HEK293 (cell line): ENCODE results near the gene CHRNA7.

Experiments used
- CTCF ChIA-PET: fragments of 350-600 bp; formaldehyde crosslinking; extraction: SDS; loops from one replicate; lab custom pipeline; 2021; ENCODE audit warnings: antibody characterized with exemption; lab: Yijun Ruan, JAX
- POLR2A ChIA-PET: fragments of 300-600 bp; formaldehyde crosslinking; extraction: SDS; loops from one replicate; lab custom pipeline; 2020; ENCODE audit warnings: antibody characterized with exemption, inconsistent platforms; lab: Yijun Ruan, JAX
- H3K27ac ChIP-seq: fragments of 200-500 bp; sonication (Bioruptor generic); 2 replicates; pipeline ENCODE4 v1.5.1; 2014; ENCODE audit warnings: low read depth, low read length, control low read depth, inconsistent platforms; ENCODE audit errors: extremely low read depth
- H3K36me3 ChIP-seq, 2 experiments: fragments of 200-500 bp in 1 of 2; sonication (Bioruptor generic) in 1 of 2; 1 replicate in 1 of 2; 2 replicates in 1 of 2; pipeline ENCODE4 v1.5.1; 2014 to 2017; ENCODE audit warnings: inconsistent platforms in 2 of 2, low read length in 2 of 2; ENCODE audit not compliant: control insufficient read depth in 2 of 2, insufficient read depth in 1 of 2
- H3K4me1 ChIP-seq: fragments of 200-500 bp; sonication (Bioruptor generic); 2 replicates; pipeline ENCODE4 v1.5.1; 2014; ENCODE audit warnings: mild to moderate bottlenecking, low read length, inconsistent platforms; ENCODE audit not compliant: control insufficient read depth, insufficient read depth
- H3K4me3 ChIP-seq: 2 replicates; pipeline ENCODE4 v1.5.1; 2011; ENCODE audit warnings: low read depth, mild to moderate bottlenecking, control low read depth, low read length, moderate library complexity
- H3K9me3 ChIP-seq: fragments of 200-500 bp; sonication (Bioruptor generic); 2 replicates; pipeline ENCODE4 v1.5.1; 2014; ENCODE audit warnings: low read depth, low read length, inconsistent platforms; ENCODE audit not compliant: control insufficient read depth, insufficient read depth
- GLI4 ChIP-seq: fragments of 450-650 bp; formaldehyde crosslinking; IDR thresholded peaks from 2 replicates; pipeline ENCODE4 v1.5.1; 2016; ENCODE audit warnings: missing biosample characterization, missing genetic modification characterization
- GLIS1 ChIP-seq: fragments of 450-650 bp; formaldehyde crosslinking; IDR thresholded peaks from 2 replicates; pipeline ENCODE4 v1.5.1; 2016; ENCODE audit warnings: missing biosample characterization, missing genetic modification characterization
- HIC1 ChIP-seq: fragments of 450-650 bp; formaldehyde crosslinking; IDR thresholded peaks from 2 replicates; pipeline ENCODE4 v1.5.1; 2016; ENCODE audit warnings: missing biosample characterization, missing genetic modification characterization
- WT1 ChIP-seq: fragments of 450-650 bp; formaldehyde crosslinking; IDR thresholded peaks from 2 replicates; pipeline ENCODE4 v1.5.1; 2016; ENCODE audit warnings: missing biosample characterization, missing genetic modification characterization
- ZBTB17 ChIP-seq: fragments of 450-650 bp; formaldehyde crosslinking; IDR thresholded peaks from 2 replicates; pipeline ENCODE4 v1.5.1; 2016; ENCODE audit warnings: missing biosample characterization, missing genetic modification characterization
- ZBTB48 ChIP-seq: fragments of 450-650 bp; formaldehyde crosslinking; IDR thresholded peaks from 2 replicates; pipeline ENCODE4 v1.5.1; 2016; ENCODE audit warnings: missing biosample characterization, missing genetic modification characterization
- ZFHX2 ChIP-seq: fragments of 450-650 bp; formaldehyde crosslinking; conservative IDR thresholded peaks from 2 replicates; pipeline ENCODE4 v1.5.1; 2016; ENCODE audit warnings: missing biosample characterization, missing genetic modification characterization
- ZFP3 ChIP-seq: fragments of 450-650 bp; formaldehyde crosslinking; IDR thresholded peaks from 2 replicates; pipeline ENCODE4 v1.5.1; 2016; ENCODE audit warnings: low read depth, missing biosample characterization, missing genetic modification characterization
- ZFP41 ChIP-seq: fragments of 450-650 bp; formaldehyde crosslinking; IDR thresholded peaks from 2 replicates; pipeline ENCODE4 v1.5.1; 2016; ENCODE audit warnings: missing biosample characterization, missing genetic modification characterization, borderline replicate concordance
- ZFP69B ChIP-seq: fragments of 450-650 bp; formaldehyde crosslinking; IDR thresholded peaks from 2 replicates; pipeline ENCODE4 v1.5.1; 2016; ENCODE audit warnings: missing biosample characterization, missing genetic modification characterization
- ZNF214 ChIP-seq: fragments of 450-650 bp; formaldehyde crosslinking; IDR thresholded peaks from 2 replicates; pipeline ENCODE4 v1.5.1; 2017; ENCODE audit warnings: missing biosample characterization, mild to moderate bottlenecking, missing genetic modification characterization, borderline replicate concordance
- ZNF221 ChIP-seq: fragments of 450-650 bp; formaldehyde crosslinking; IDR thresholded peaks from 2 replicates; pipeline ENCODE4 v1.5.1; 2017; ENCODE audit warnings: missing biosample characterization, missing genetic modification characterization, borderline replicate concordance
- ZNF366 ChIP-seq: fragments of 450-650 bp; formaldehyde crosslinking; conservative IDR thresholded peaks from 2 replicates; pipeline ENCODE4 v1.5.1; 2016; ENCODE audit warnings: missing biosample characterization, missing genetic modification characterization
- ZNF777 ChIP-seq: fragments of 450-650 bp; formaldehyde crosslinking; IDR thresholded peaks from 2 replicates; pipeline ENCODE4 v1.5.1; 2017; ENCODE audit warnings: missing biosample characterization, missing genetic modification characterization, borderline replicate concordance
- ZNF785 ChIP-seq: fragments of 450-650 bp; formaldehyde crosslinking; IDR thresholded peaks from 2 replicates; pipeline ENCODE4 v1.5.1; 2016; ENCODE audit warnings: missing biosample characterization, missing genetic modification characterization
- ZSCAN30 ChIP-seq: fragments of 450-650 bp; IDR thresholded peaks from 2 replicates; pipeline ENCODE4 v1.5.1; 2018; ENCODE audit warnings: missing biosample characterization, mild to moderate bottlenecking, missing genetic modification characterization, moderate library complexity
- TF ChIP-seq, protein P1 (sequence below): fragments of 450-650 bp; formaldehyde crosslinking; IDR thresholded peaks from 2 replicates; pipeline ENCODE4 v1.5.1; 2017; ENCODE audit warnings: missing biosample characterization, missing genetic modification characterization
- TF ChIP-seq, protein P2 (sequence below): fragments of 450-650 bp; IDR thresholded peaks from 2 replicates; pipeline ENCODE4 v1.5.1; 2018; ENCODE audit warnings: missing biosample characterization, mild to moderate bottlenecking, missing genetic modification characterization

The CHRNA7 gene

DNA sequence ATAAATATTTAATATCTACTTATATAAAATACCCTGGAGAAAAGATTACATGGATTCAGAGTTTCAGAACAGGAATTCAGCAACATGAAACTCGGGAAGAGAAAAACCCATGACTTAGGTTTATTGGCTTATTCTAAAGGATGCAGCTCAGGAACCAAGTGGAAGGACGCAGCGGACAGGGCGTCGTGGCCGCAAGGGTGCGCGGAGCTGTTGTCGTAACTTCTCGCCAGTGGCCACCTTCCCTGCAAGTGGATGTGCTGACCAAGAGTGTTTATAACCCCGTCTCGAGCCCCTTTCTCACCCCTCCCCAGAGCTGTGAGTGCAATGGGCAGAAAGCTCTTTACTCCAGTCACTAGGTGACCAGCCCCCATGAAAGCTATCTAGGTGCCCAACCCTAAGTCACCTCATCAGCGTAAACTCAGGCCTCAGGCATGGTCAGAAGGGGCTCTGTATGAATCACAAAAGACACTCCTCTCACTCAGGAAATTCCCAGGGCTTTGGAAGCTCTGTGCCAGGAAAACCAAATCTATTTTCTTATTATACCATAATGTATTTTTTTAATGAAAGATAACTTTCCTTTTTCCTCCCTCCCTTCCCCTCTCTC is 77.3 kb downstream of the CHRNA7 start:
- CTCF ChIA-PET: interaction anchor here (0.6 kb wide), 1 partner anchor 37 kb away, joined by 3 read pairs; no protein-coding TSS in a partner anchor

GRCh38 chr15:32108661-32109060 is 78.3 kb downstream of the CHRNA7 start:
- H3K4me1 ChIP-seq: no peaks in the 10 kb centered on the region
- no peak overlapping the region for H3K4me3 ChIP-seq
- H3K9me3 ChIP-seq: no peaks in the 10 kb centered on the region
- H3K36me3 ChIP-seq: no peaks in the 10 kb centered on the region
- TF ChIP-seq, protein P1, sequence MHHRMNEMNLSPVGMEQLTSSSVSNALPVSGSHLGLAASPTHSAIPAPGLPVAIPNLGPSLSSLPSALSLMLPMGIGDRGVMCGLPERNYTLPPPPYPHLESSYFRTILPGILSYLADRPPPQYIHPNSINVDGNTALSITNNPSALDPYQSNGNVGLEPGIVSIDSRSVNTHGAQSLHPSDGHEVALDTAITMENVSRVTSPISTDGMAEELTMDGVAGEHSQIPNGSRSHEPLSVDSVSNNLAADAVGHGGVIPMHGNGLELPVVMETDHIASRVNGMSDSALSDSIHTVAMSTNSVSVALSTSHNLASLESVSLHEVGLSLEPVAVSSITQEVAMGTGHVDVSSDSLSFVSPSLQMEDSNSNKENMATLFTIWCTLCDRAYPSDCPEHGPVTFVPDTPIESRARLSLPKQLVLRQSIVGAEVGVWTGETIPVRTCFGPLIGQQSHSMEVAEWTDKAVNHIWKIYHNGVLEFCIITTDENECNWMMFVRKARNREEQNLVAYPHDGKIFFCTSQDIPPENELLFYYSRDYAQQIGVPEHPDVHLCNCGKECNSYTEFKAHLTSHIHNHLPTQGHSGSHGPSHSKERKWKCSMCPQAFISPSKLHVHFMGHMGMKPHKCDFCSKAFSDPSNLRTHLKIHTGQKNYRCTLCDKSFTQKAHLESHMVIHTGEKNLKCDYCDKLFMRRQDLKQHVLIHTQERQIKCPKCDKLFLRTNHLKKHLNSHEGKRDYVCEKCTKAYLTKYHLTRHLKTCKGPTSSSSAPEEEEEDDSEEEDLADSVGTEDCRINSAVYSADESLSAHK: no peak
- TF ChIP-seq WT1 (tag by site-specific recombination) (no peak), ZNF777 (no peak), ZFP41 (tag by site-specific recombination) (no peak), ZSCAN30 (tag by site-specific recombination) (no peak), ZNF221 (no peak), ZBTB17 (no peak), ZFP69B (no peak), GLI4 (tag by site-specific recombination) (no peak), ZFP3 (tag by site-specific recombination) (no peak), ZNF785 (no peak), ZBTB48 (no peak), GLIS1 (tag by site-specific recombination) (no peak), ZNF366 (tag by site-specific recombination) (no peak)
- TF ChIP-seq, protein P2, sequence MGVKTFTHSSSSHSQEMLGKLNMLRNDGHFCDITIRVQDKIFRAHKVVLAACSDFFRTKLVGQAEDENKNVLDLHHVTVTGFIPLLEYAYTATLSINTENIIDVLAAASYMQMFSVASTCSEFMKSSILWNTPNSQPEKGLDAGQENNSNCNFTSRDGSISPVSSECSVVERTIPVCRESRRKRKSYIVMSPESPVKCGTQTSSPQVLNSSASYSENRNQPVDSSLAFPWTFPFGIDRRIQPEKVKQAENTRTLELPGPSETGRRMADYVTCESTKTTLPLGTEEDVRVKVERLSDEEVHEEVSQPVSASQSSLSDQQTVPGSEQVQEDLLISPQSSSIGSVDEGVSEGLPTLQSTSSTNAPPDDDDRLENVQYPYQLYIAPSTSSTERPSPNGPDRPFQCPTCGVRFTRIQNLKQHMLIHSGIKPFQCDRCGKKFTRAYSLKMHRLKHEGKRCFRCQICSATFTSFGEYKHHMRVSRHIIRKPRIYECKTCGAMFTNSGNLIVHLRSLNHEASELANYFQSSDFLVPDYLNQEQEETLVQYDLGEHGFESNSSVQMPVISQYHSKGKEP (tag by site-specific recombination): no peak
- ChIA-PET POLR2A (no interaction called here), CTCF (no interaction called here)
- no peak overlapping the region for H3K27ac ChIP-seq

More for the DNA sequence above, 77.3 kb downstream of the CHRNA7 start:
- TF ChIP-seq HIC1 (tag by site-specific recombination) (no peak), ZNF214 (no peak), ZFHX2 (tag by site-specific recombination) (no peak)
- no peaks in the 10 kb centered on the region for H3K36me3 ChIP-seq
- no peaks in the 10 kb centered on the region for H3K9me3 ChIP-seq
- POLR2A ChIA-PET: no interaction called here
- H3K27ac ChIP-seq: no peak overlapping the region
- H3K4me1 ChIP-seq: no peaks in the 10 kb centered on the region
- H3K4me3 ChIP-seq: no peak overlapping the region
